ENCODE data around the gene NR6A1. TPM values are rescaled to one million over a fixed set of nuclear protein-coding genes. Genes with fewer than 3 reads are reported as not detected.

The NR6A1 gene
- total RNA-seq, 1 donor from 2014 or later = 60.7 TPM

- H3K27ac Mint-ChIP-seq (ENCODE audit: unreplicated experiment) = no peak overlapping the region
- H3K36me3 Mint-ChIP-seq (ENCODE audit: low read depth) = no peaks in the 10 kb centered on the region
- no peaks in the 10 kb centered on the region for H3K27me3 Mint-ChIP-seq (ENCODE audit: low read depth)
- peaks cover 28% of the 10 kb centered on the region for H3K4me1 Mint-ChIP-seq
- H3K9me3 Mint-ChIP-seq = no peaks in the 10 kb centered on the region
- no peak for TF ChIP-seq CTCF (conservative IDR thresholded peaks at IDR 0.05)
- DNase-seq (ENCODE audit: low read depth, low spot score) = no peak
- no peak overlapping the region for H3K4me3 Mint-ChIP-seq
Observed at GRCh38 chr9:124813041-124813440, 41.9 kb upstream of the NR6A1 start.

GRCh38 chr9:124812441-124812876 lies 41.3 kb upstream of the NR6A1 start:
- H3K4me1 Mint-ChIP-seq = peaks cover 28% of the 10 kb centered on the region
- no peaks in the 10 kb centered on the region for H3K27me3 Mint-ChIP-seq (ENCODE audit: low read depth)
- DNase-seq (ENCODE audit: low read depth, low spot score) = no peak
- H3K27ac Mint-ChIP-seq (ENCODE audit: unreplicated experiment) = no peak overlapping the region
- H3K36me3 Mint-ChIP-seq (ENCODE audit: low read depth) = no peaks in the 10 kb centered on the region
- no peak overlapping the region for H3K4me3 Mint-ChIP-seq
- TF ChIP-seq CTCF (conservative IDR thresholded peaks at IDR 0.05) = no peak
- no peaks in the 10 kb centered on the region for H3K9me3 Mint-ChIP-seq

DNA sequence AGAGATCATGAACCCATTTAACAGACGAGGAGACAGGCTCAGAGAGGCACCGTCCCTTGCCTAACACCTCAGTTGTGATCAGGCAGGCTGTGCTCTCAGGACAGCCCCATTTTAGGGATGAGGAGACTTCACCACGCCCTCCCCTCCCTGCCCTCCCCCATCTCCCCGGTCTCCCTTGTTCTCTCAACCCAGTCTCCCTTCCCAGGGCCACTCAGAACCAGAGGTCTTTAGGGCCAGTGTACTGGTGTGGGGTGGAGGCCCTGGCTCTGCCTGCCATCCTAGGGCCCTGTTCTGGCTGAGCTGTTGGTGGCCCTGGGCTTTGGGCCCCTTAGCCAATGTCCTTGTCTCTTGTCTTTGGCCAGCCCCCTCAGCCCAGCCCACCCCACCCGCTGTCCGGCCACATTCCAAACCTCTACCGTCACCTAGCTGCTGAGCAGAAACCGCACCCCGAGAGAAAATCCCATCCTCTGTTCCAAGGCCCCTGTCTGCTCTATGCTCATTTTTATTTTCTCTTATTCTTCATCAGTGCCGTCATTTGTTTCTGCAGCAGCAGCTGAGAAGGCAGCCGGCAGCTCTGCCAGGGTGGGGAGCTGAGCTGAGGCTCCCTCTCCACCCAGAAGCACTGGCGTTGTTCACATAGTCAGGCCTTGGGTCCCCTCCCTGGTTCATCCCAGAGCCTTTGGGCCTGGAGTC lies 39.7 kb upstream of the NR6A1 start:
- no peak for DNase-seq (ENCODE audit: low read depth, low spot score)
- H3K4me1 Mint-ChIP-seq = peaks cover 28% of the 10 kb centered on the region
- no peak overlapping the region for H3K27ac Mint-ChIP-seq (ENCODE audit: unreplicated experiment)
- no peaks in the 10 kb centered on the region for H3K27me3 Mint-ChIP-seq (ENCODE audit: low read depth)
- no peaks in the 10 kb centered on the region for H3K9me3 Mint-ChIP-seq
- no peak for TF ChIP-seq CTCF (conservative IDR thresholded peaks at IDR 0.05)
- H3K4me3 Mint-ChIP-seq = no peak overlapping the region
- H3K36me3 Mint-ChIP-seq (ENCODE audit: low read depth) = no peaks in the 10 kb centered on the region

- no peak for DNase-seq (ENCODE audit: low read depth, low spot score)
- Mint-ChIP-seq H3K4me3 (no peak overlapping the region), H3K27me3 (ENCODE audit: low read depth) (no peaks in the 10 kb centered on the region), H3K36me3 (ENCODE audit: low read depth) (no peaks in the 10 kb centered on the region), H3K4me1 (peaks cover 28% of the 10 kb centered on the region), H3K27ac (ENCODE audit: unreplicated experiment) (no peak overlapping the region), H3K9me3 (no peaks in the 10 kb centered on the region)
- no peak for TF ChIP-seq CTCF (conservative IDR thresholded peaks at IDR 0.05)
Observed at GRCh38 chr9:124809741-124810500, 38.8 kb upstream of the NR6A1 start.

GRCh38 chr9:124809211-124809610 lies 38.1 kb upstream of the NR6A1 start:
- H3K9me3 Mint-ChIP-seq = no peaks in the 10 kb centered on the region
- TF ChIP-seq CTCF (conservative IDR thresholded peaks at IDR 0.05) = no peak
- no peak overlapping the region for H3K4me3 Mint-ChIP-seq
- H3K27me3 Mint-ChIP-seq (ENCODE audit: low read depth) = no peaks in the 10 kb centered on the region
- H3K36me3 Mint-ChIP-seq (ENCODE audit: low read depth) = no peaks in the 10 kb centered on the region
- H3K4me1 Mint-ChIP-seq = peaks cover 28% of the 10 kb centered on the region
- H3K27ac Mint-ChIP-seq (ENCODE audit: unreplicated experiment) = peak overlapping the region; percentile 63
- no peak for DNase-seq (ENCODE audit: low read depth, low spot score)
